ENCODE measurements around the gene RASIP1.

The RASIP1 gene

GRCh38 chr19:48673436-48674100, 66.8 kb downstream of the RASIP1 start:
- no peak for DNase-seq (ENCODE audit: low read depth)

GRCh38 chr19:48672994-48673393, 67.4 kb downstream of the RASIP1 start, which contains the start of gene NTN5:
Gene NTN5, minus strand, starts transcription at chr19:48673017. Its CDS starts 2,031 bp downstream, at chr19:48670986.
- DNase-seq (ENCODE audit: low read depth), result no peak

GRCh38 chr19:48671446-48671995, 68.9 kb downstream of the RASIP1 start:
- DNase-seq (ENCODE audit: low read depth), result no peak

DNA sequence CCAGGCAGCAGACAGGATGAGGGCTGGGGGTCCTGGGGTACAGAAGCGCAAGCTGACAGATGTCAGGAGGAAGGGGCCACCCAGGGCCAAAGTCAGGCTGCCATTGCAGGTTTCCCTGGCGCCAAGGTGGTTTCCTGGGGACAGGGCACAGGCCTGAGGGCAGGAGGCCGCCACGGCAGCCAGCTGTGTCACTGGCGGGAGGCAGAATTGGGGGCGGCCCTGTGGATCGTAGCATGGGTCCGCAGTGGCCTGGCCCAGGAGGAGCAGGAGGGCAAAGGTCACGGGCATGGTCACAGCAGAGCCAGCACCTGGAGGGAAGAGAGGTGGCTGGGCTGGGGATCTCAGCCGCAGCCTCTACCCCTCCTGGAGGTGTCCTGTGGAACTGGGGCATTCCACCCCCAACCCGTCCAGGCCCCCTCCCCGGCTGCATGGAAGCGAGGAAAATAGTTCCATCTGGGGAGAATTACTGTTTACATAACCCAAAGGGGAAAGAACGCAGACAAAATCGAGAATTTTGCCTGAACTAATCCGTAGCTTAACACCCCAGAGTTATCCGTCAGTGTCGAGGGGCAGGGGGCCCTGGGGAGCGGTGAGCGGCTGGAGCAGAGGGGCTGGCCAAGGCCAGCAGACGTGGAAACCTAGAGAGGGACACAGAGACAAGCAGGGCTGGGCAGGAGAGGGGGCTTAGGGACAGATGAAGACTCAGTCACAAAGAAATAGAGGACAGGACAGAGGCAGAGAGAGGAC, 69.5 kb downstream of the RASIP1 start:
- DNase-seq (ENCODE audit: low read depth), result no peak

Measured in CMK (cell line).